Right lobe of liver (tissue), 4 donors: ENCODE data around the gene CYP3A7.
"Not testable (repeated sequence)": the region's sequence is repeated elsewhere in the genome, so short reads cannot be mapped to it uniquely, and the experiment has no call there.

Experiments used
- CTCF ChIP-seq, 4 donors: fragments of 200-600 bp in 3 of 4; fragments of 450-650 bp in 1 of 4; IDR thresholded peaks; one replicate each; pipeline versions ENCODE4 v1.5.1 to v1.8.0; 2016 to 2022; ENCODE audit warnings: antibody characterized with exemption in 4 of 4, mild to moderate bottlenecking in 2 of 4
- POLR2A ChIP-seq: fragments of 450-650 bp; IDR thresholded peaks from one replicate; pipeline ENCODE4 v1.6.1; 2017; ENCODE audit warnings: antibody characterized with exemption, mild to moderate bottlenecking
- donor health status: DM: no; HTN: no; CAD: no.
- donor health status: DM: no; HTN: no; CAD: no.
- donor health status: DM: no; HTN: yes; CAD: no.

- not testable (repeated sequence) for TF ChIP-seq CTCF (IDR thresholded peaks at IDR 0.05); POLR2A
Observed at GRCh38 chr7:99685871-99686608, 49.0 kb downstream of the CYP3A7 start.
